ENCODE data around the gene TM9SF2. TPM values are rescaled to one million over a fixed set of nuclear protein-coding genes. Genes with fewer than 3 reads are reported as not detected.

Gene TM9SF2
- total RNA-seq, 1 donor from 2014 or later = 128 TPM

DNA sequence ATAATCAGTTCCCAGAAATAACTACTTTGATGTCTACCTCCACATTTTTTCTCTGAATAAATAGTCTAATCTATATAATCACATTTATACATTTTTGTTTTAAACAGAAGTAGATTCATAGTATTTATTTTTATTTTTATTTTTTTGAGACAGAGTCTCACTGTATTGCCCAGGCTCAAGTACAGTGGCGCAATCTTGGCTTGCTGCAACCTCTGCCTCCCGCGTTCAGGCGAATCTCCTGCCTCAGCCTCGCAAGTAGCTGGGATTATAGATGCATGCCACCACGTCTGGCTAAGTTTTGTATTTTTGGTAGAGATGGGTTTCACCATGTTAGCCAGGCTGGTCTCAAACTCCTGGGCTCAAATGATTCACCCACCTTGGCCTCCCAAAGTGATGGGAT is 16.7 kb downstream of the TM9SF2 start:
- Mint-ChIP-seq H3K9me3 (ENCODE audit: unreplicated experiment) (no peaks in the 10 kb centered on the region), H3K27ac (ENCODE audit: unreplicated experiment) (no peak overlapping the region), H3K36me3 (ENCODE audit: low read depth, unreplicated experiment) (peaks cover 8% of the 10 kb centered on the region), H3K27me3 (ENCODE audit: unreplicated experiment) (no peaks in the 10 kb centered on the region), H3K4me1 (ENCODE audit: unreplicated experiment) (peaks cover 6% of the 10 kb centered on the region), H3K4me3 (ENCODE audit: unreplicated experiment) (no peak overlapping the region)
- DNase-seq (ENCODE audit: low spot score) = no peak
- TF ChIP-seq, protein P1, sequence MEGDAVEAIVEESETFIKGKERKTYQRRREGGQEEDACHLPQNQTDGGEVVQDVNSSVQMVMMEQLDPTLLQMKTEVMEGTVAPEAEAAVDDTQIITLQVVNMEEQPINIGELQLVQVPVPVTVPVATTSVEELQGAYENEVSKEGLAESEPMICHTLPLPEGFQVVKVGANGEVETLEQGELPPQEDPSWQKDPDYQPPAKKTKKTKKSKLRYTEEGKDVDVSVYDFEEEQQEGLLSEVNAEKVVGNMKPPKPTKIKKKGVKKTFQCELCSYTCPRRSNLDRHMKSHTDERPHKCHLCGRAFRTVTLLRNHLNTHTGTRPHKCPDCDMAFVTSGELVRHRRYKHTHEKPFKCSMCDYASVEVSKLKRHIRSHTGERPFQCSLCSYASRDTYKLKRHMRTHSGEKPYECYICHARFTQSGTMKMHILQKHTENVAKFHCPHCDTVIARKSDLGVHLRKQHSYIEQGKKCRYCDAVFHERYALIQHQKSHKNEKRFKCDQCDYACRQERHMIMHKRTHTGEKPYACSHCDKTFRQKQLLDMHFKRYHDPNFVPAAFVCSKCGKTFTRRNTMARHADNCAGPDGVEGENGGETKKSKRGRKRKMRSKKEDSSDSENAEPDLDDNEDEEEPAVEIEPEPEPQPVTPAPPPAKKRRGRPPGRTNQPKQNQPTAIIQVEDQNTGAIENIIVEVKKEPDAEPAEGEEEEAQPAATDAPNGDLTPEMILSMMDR (IDR thresholded peaks at IDR 0.05; ENCODE audit: unreplicated experiment) = no peak

DNA sequence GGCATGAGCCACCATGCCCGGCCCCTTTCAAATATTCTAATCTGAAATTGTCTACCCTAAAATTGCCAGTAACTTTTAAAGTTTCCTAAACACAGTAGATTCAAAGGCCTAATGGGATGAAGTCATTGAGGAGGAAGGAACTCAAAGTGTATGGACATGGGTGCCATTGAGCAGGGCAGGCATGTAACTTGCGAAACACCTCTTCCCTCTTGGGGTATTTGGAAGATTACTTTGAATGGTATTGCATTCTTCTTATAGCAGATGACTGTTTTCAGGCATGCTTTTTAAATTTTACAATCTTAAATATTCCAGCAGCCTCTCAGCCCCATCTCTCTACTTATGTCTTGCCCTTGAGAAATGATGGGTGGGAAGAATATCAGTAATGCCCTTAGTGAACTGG is 21.0 kb downstream of the TM9SF2 start:
- H3K36me3 Mint-ChIP-seq (ENCODE audit: low read depth, unreplicated experiment) = peaks cover 41% of the 10 kb centered on the region
- DNase-seq (ENCODE audit: low spot score) = no peak
- H3K27me3 Mint-ChIP-seq (ENCODE audit: unreplicated experiment) = peaks cover 3% of the 10 kb centered on the region
- TF ChIP-seq, protein P1 (IDR thresholded peaks at IDR 0.05; ENCODE audit: unreplicated experiment) = no peak
- H3K9me3 Mint-ChIP-seq (ENCODE audit: unreplicated experiment) = no peaks in the 10 kb centered on the region
- H3K4me1 Mint-ChIP-seq (ENCODE audit: unreplicated experiment) = peaks cover 3% of the 10 kb centered on the region
- H3K4me3 Mint-ChIP-seq (ENCODE audit: unreplicated experiment) = no peak overlapping the region
- no peak overlapping the region for H3K27ac Mint-ChIP-seq (ENCODE audit: unreplicated experiment)

DNA sequence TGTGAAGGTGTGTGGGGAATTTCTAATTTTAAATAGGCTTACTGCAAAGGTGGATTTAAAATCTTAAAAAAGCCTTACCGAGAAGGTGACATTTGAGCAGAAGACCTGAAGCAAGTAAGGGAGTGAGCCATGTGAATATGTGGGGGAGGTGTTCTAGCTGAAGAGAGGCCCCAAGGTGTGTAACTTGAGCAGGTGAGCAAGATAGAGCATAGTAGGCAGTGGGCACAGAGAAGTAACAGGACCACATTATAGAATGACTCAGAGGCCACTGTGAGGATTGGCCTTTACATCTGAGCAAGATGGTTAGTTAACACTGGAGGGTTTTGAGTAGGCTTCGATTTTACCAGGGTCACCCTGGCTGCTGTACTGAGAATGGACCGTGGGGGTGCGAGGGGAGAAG is 22.6 kb downstream of the TM9SF2 start:
- Mint-ChIP-seq H3K27me3 (ENCODE audit: unreplicated experiment) (peaks cover 3% of the 10 kb centered on the region), H3K4me3 (ENCODE audit: unreplicated experiment) (peak overlapping the region; percentile 22), H3K27ac (ENCODE audit: unreplicated experiment) (peak overlapping the region; percentile 15), H3K4me1 (ENCODE audit: unreplicated experiment) (peaks cover 3% of the 10 kb centered on the region), H3K36me3 (ENCODE audit: low read depth, unreplicated experiment) (peaks cover 44% of the 10 kb centered on the region), H3K9me3 (ENCODE audit: unreplicated experiment) (no peaks in the 10 kb centered on the region)
- no peak for DNase-seq (ENCODE audit: low spot score)
- TF ChIP-seq, protein P1 (IDR thresholded peaks at IDR 0.05; ENCODE audit: unreplicated experiment) = no peak

DNA sequence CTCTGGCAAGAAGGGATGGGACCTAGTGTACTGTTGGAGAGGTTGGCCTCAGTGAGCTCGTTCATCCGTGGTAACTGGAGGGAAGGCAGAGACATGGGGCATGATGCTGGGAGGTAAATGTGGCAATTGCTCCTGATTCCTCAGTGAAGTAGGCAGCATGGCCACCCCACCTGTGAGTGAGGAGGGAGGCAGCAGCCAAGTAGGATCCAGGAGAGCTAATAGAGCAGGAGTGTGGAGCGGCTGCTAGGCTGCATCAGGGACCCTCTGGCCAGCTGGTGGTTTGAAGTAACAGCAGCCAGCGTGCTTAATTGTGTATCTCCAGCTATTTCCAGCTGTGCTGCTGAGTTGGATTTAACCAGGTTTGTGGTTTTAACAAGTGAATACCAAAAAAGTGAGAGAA is 24.7 kb downstream of the TM9SF2 start:
- H3K36me3 Mint-ChIP-seq (ENCODE audit: low read depth, unreplicated experiment) = peaks cover 44% of the 10 kb centered on the region
- H3K27me3 Mint-ChIP-seq (ENCODE audit: unreplicated experiment) = peaks cover 3% of the 10 kb centered on the region
- DNase-seq (ENCODE audit: low spot score) = no peak
- no peaks in the 10 kb centered on the region for H3K9me3 Mint-ChIP-seq (ENCODE audit: unreplicated experiment)
- peak overlapping the region; percentile 2 for H3K4me3 Mint-ChIP-seq (ENCODE audit: unreplicated experiment)
- peaks cover 3% of the 10 kb centered on the region for H3K4me1 Mint-ChIP-seq (ENCODE audit: unreplicated experiment)
- TF ChIP-seq, protein P1 (IDR thresholded peaks at IDR 0.05; ENCODE audit: unreplicated experiment) = no peak
- no peak overlapping the region for H3K27ac Mint-ChIP-seq (ENCODE audit: unreplicated experiment)

DNA sequence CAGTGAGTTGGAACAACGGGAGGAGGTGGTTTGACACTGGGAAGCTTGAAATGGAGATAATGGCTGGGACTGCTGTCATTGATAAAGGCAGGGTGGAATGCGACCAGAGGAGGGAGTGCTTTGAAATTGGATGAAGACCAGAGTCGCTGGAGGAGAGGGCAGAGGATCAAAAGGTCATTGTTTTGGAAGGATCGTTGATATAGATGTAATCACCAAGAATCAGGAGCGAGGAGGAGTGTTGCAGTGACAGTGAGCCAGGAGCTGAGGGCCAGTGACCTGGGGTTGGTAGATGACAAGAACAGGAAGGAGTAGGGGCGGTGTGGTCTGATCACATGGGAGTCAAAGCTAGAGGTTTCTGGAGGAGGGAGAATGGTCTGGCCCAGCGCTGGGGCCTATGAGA is 25.3 kb downstream of the TM9SF2 start:
- TF ChIP-seq, protein P1 (IDR thresholded peaks at IDR 0.05; ENCODE audit: unreplicated experiment) = no peak
- H3K27me3 Mint-ChIP-seq (ENCODE audit: unreplicated experiment) = peaks cover 3% of the 10 kb centered on the region
- peaks cover 40% of the 10 kb centered on the region for H3K36me3 Mint-ChIP-seq (ENCODE audit: low read depth, unreplicated experiment)
- H3K27ac Mint-ChIP-seq (ENCODE audit: unreplicated experiment) = peak overlapping the region; percentile 15
- H3K4me1 Mint-ChIP-seq (ENCODE audit: unreplicated experiment) = peaks cover 3% of the 10 kb centered on the region
- DNase-seq (ENCODE audit: low spot score) = no peak
- H3K9me3 Mint-ChIP-seq (ENCODE audit: unreplicated experiment) = no peaks in the 10 kb centered on the region
- peak overlapping the region; percentile 11 for H3K4me3 Mint-ChIP-seq (ENCODE audit: unreplicated experiment)

Measured in endothelial cell (in vitro differentiated cells).